ENCODE measurements around the gene BRD3. TPM values are rescaled to one million over a fixed set of nuclear protein-coding genes. Genes with fewer than 3 reads are reported as not detected.

BRD3 gene
- total RNA-seq, 4 donors from 2014 or later, result 10.8 to 21.5 (median 16.5) TPM

DNA sequence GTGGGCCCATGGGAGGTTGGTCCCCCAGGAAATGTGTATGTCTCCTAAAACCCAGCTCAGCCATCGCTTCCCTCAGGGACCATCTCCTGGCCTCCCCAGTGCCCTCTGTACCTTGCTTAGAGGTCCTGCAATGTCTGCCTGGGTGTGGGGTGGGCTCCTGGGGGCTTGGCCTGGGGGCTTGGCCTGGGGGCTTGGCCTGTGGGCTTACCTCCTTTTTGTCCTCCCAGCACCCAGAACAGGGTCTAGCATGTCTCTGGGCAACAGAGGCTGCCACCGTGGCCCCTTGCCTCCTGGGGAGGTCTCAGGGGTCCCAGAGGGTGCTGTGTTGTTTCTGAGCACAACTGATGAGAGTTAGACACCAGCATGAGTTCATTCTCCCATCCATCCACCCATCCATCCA lies 65.0 kb downstream of the BRD3 start:
- no peak for DNase-seq
- TF ChIP-seq, protein P1, sequence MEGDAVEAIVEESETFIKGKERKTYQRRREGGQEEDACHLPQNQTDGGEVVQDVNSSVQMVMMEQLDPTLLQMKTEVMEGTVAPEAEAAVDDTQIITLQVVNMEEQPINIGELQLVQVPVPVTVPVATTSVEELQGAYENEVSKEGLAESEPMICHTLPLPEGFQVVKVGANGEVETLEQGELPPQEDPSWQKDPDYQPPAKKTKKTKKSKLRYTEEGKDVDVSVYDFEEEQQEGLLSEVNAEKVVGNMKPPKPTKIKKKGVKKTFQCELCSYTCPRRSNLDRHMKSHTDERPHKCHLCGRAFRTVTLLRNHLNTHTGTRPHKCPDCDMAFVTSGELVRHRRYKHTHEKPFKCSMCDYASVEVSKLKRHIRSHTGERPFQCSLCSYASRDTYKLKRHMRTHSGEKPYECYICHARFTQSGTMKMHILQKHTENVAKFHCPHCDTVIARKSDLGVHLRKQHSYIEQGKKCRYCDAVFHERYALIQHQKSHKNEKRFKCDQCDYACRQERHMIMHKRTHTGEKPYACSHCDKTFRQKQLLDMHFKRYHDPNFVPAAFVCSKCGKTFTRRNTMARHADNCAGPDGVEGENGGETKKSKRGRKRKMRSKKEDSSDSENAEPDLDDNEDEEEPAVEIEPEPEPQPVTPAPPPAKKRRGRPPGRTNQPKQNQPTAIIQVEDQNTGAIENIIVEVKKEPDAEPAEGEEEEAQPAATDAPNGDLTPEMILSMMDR (IDR thresholded peaks at IDR 0.05 in 4 of 5, conservative IDR thresholded peaks at IDR 0.05 in 1 of 5), result no peak
- no peak for TF ChIP-seq POLR2A (IDR thresholded peaks at IDR 0.05)
- Histone ChIP-seq H3K4me1 (no peaks in the 10 kb centered on the region), H3K9me3 (no peaks in the 10 kb centered on the region), H3K27me3 (peaks cover 3 to 9% (median 3%) of the 10 kb centered on the region in 3 donors), H3K36me3 (no peaks in the 10 kb centered on the region), H3K27ac (no peak overlapping the region), H3K4me3 (no peak overlapping the region)
- ATAC-seq, result no peak
- intact Hi-C loops (cut with DNase I; ENCODE audit: low total_unique reads), result no loop called here
- in situ Hi-C loops (cut with MboI; ENCODE audit: low sequenced_read_pairs in 4 of 4), result no loop called here

DNA sequence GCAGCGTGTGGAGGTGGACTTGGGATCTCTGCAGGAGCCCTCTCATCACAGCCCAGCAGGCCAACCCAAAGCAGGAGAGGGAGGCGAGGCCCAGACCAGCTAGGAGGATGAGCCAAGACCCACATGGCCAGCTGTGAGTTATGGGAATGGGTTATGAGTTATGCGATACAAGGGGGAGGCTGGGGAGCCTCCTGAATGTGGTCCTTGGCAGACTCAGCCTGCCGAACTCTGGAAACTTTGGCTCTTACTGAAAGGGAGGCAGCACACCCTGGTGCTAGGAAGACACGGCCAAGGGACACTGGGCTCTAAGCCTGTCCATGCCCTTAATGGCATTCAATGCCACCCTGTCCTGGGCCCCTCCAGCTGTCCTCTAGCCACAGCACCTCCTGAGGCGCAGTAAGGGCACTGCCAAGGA lies 68.0 kb downstream of the BRD3 start:
- no peaks in the 10 kb centered on the region for H3K4me1 ChIP-seq
- peaks cover 3 to 7% (median 3%) of the 10 kb centered on the region in 3 donors for H3K27me3 ChIP-seq
- H3K9me3 ChIP-seq, result no peaks in the 10 kb centered on the region
- no peak overlapping the region for H3K27ac ChIP-seq
- intact Hi-C loops (cut with DNase I; ENCODE audit: low total_unique reads) (loop anchor here (10.0 kb wide), 1 partner anchor 95 kb away; no protein-coding TSS in a partner anchor), in situ Hi-C loops (cut with MboI; ENCODE audit: low sequenced_read_pairs in 4 of 4) (loop anchor here (5.0 to 10.0 kb wide), 2 partner anchors 205 to 208 kb away; no protein-coding TSS in a partner anchor)
- TF ChIP-seq POLR2A (IDR thresholded peaks at IDR 0.05), result no peak
- TF ChIP-seq, protein P1 (IDR thresholded peaks at IDR 0.05 in 4 of 5, conservative IDR thresholded peaks at IDR 0.05 in 1 of 5), result no peak
- no peak overlapping the region for H3K4me3 ChIP-seq
- no peaks in the 10 kb centered on the region for H3K36me3 ChIP-seq
- ATAC-seq (no peak), DNase-seq (no peak)

DNA sequence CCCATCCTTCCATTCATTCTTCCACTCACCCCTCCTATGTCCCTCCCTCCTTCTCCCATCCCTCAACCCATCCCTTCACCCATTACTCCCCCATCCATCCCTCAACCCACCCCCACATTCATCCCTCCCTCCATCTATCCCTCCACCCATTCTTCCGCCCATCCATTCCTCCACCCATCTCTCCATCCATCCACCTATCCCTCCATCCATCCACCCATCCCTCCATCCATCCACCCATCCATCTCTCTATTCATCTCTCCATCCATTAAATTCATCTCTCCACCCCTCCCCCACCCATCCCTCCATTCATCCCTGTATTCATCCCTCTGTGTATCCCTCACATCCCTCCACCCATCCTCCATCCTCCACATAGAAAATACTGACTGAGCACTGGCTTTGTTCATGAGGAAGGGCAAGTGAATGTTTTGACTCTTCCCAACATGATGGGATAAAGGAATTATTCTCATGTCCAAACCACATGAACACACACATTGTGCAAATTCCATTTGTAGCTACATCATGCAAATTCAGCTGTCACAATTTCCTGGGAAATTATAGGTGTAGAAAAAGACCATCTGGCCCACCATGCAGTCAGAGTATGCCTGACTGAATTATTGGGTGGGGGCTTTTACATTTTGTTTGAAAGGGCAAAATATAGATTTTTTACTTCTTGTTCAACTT lies 68.8 kb downstream of the BRD3 start:
- no peak for ATAC-seq
- in situ Hi-C loops (cut with MboI; ENCODE audit: low sequenced_read_pairs in 4 of 4) (loop anchor here (5.0 to 10.0 kb wide), 2 partner anchors 204 to 207 kb away; no protein-coding TSS in a partner anchor), intact Hi-C loops (cut with DNase I; ENCODE audit: low total_unique reads) (loop anchor here (10.0 kb wide), 1 partner anchor 96 kb away; no protein-coding TSS in a partner anchor)
- H3K27me3 ChIP-seq, result peaks cover 2 to 5% (median 3%) of the 10 kb centered on the region in 3 donors
- no peak overlapping the region for H3K27ac ChIP-seq
- H3K9me3 ChIP-seq, result no peaks in the 10 kb centered on the region
- DNase-seq, result no peak
- no peaks in the 10 kb centered on the region for H3K36me3 ChIP-seq
- TF ChIP-seq, protein P1 (IDR thresholded peaks at IDR 0.05 in 4 of 5, conservative IDR thresholded peaks at IDR 0.05 in 1 of 5), result no peak
- no peak for TF ChIP-seq POLR2A (IDR thresholded peaks at IDR 0.05)
- H3K4me3 ChIP-seq, result no peak overlapping the region
- peaks cover 2 to 3% of the 10 kb centered on the region in 2 donors for H3K4me1 ChIP-seq

DNA sequence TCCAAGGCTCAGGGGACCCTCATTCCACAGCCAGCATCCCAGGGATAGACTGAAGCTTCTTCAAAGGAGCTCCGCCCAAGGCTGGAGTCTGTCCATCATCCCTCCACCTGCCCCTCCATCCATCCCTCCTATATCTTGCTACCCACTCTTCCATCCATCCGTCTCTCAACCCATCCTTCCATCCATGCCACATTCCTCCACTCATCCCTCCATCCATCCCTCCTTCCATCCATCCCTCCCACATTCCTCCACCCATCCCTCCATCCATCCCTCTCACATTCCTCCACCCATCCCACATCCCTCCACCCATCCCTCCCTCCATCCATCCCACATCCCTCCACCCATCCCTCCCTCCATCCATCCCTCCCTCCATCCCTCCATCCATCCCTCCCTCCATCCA lies 70.2 kb downstream of the BRD3 start:
- ATAC-seq (no peak), DNase-seq (no peak)
- Histone ChIP-seq H3K27me3 (peaks cover 3 to 16% (median 15%) of the 10 kb centered on the region in 3 donors), H3K4me3 (no peak overlapping the region), H3K27ac (no peak overlapping the region), H3K9me3 (no peaks in the 10 kb centered on the region), H3K4me1 (peaks cover 9 to 16% of the 10 kb centered on the region in 2 donors), H3K36me3 (no peaks in the 10 kb centered on the region)
- in situ Hi-C loops (cut with MboI; ENCODE audit: low sequenced_read_pairs in 4 of 4) (loop anchor here (5.0 to 10.0 kb wide), 2 partner anchors 203 to 205 kb away; no protein-coding TSS in a partner anchor), intact Hi-C loops (cut with DNase I; ENCODE audit: low total_unique reads) (loop anchor here (10.0 kb wide), 1 partner anchor 97 kb away; no protein-coding TSS in a partner anchor)
- TF ChIP-seq, protein P1 (IDR thresholded peaks at IDR 0.05 in 4 of 5, conservative IDR thresholded peaks at IDR 0.05 in 1 of 5), result no peak
- no peak for TF ChIP-seq POLR2A (IDR thresholded peaks at IDR 0.05)
